Suppressor macrophage (primary cell): ENCODE measurements around the gene SLC66A1.

Source experiments
- DNase-seq, 4 experiments: peaks; one replicate each; pipeline ENCODE4 v3.0.0-alpha.2; 2020 to 2022

SLC66A1 gene

GRCh38 chr1:19305880-19306279 is 6.2 kb upstream of the SLC66A1 start:
- DNase-seq, result no peak

- no peak for DNase-seq
These were observed 5.2 kb upstream of the SLC66A1 start for GRCh38 chr1:19306941-19307340.

- no peak for DNase-seq
These were observed 4.2 kb upstream of the SLC66A1 start for GRCh38 chr1:19307794-19308508.

GRCh38 chr1:19308509-19308907 is 3.6 kb upstream of the SLC66A1 start:
- DNase-seq, result no peak

- peak in 1 of 4 experiments; percentile 34 for DNase-seq
These were observed 2.9 kb upstream of the SLC66A1 start for GRCh38 chr1:19309123-19309813.

- DNase-seq, result no peak
These were observed 2.1 kb upstream of the SLC66A1 start for GRCh38 chr1:19310061-19310460.

GRCh38 chr1:19310720-19311502 is 1.2 kb upstream of the SLC66A1 start:
- no peak for DNase-seq

GRCh38 chr1:19311503-19311930 is 609 bp upstream of the SLC66A1 start:
- no peak for DNase-seq

- DNase-seq, result no peak
These were observed 883 bp downstream of the SLC66A1 start for GRCh38 chr1:19312782-19313635.

GRCh38 chr1:19313636-19313959 is 1.5 kb downstream of the SLC66A1 start:
- DNase-seq, result no peak

GRCh38 chr1:19313961-19314882 is 2.1 kb downstream of the SLC66A1 start:
- DNase-seq, result no peak

- peak; percentile 65 to 82 (median 76) for DNase-seq
These were observed 3.5 kb downstream of the SLC66A1 start for GRCh38 chr1:19315378-19316198.

- peak in 1 of 4 experiments; percentile 49 for DNase-seq
These were observed 5.2 kb downstream of the SLC66A1 start for GRCh38 chr1:19317126-19317910.

- no peak for DNase-seq
These were observed 7.1 kb downstream of the SLC66A1 start for GRCh38 chr1:19319196-19319595.

GRCh38 chr1:19321071-19321470 is 8.9 kb downstream of the SLC66A1 start:
- no peak for DNase-seq

GRCh38 chr1:19322481-19322880 is 10.4 kb downstream of the SLC66A1 start:
- peak in 3 of 4 experiments; percentile 58 to 61 (median 58) for DNase-seq

- DNase-seq, result peak in 1 of 4 experiments; percentile 1
These were observed 12.0 kb downstream of the SLC66A1 start for GRCh38 chr1:19323987-19324664.

GRCh38 chr1:19324665-19324990 is 12.5 kb downstream of the SLC66A1 start:
- DNase-seq, result peak in 1 of 4 experiments; percentile 1

- no peak for DNase-seq
These were observed 13.3 kb downstream of the SLC66A1 start for GRCh38 chr1:19325368-19325957.
